ENCODE measurements around the gene LTBP4. TPM values are rescaled to one million over a fixed set of nuclear protein-coding genes. Genes with fewer than 3 reads are reported as not detected.
A peak's percentile ranks its signal among the peaks of the same experiment; 100 is the strongest.

The LTBP4 gene
- total and polyA plus RNA-seq, 10 donors = 26.5 to 197 (median 148) TPM

GRCh38 chr19:40597329-40597838 lies 3.8 kb upstream of the LTBP4 start:
- no peak for DNase-seq
- H3K4me1 ChIP-seq = peaks cover 33 to 65% (median 56%) of the 10 kb centered on the region in 6 donors
- TF ChIP-seq POLR2AphosphoS5 (IDR thresholded peaks at IDR 0.05) (no peak), POLR2A (IDR thresholded peaks at IDR 0.05) (no peak)
- intact Hi-C loops (cut with DNase I; ENCODE audit: low total_unique reads) = loop anchor here (10.0 kb wide), 1 partner anchor 63 kb away; no protein-coding TSS in a partner anchor
- H3K27me3 ChIP-seq (replicated peaks in 1 of 7) = peaks cover 0 to 82% (median 54%) of the 10 kb centered on the region in 7 donors
- H3K27ac ChIP-seq = no peak overlapping the region
- 8 to 22% (median 12%) methylated on average over 18 of the region's 18 CpGs for WGBS, 5 donors
- peak overlapping the region in 4 of 8 donors; percentile 15 to 60 (median 24) for H3K4me3 ChIP-seq
- H3K36me3 ChIP-seq = no peaks in the 10 kb centered on the region
- no peaks in the 10 kb centered on the region for H3K9me3 ChIP-seq

- peak; percentile 95 for DNase-seq
- intact Hi-C loops (cut with DNase I; ENCODE audit: low total_unique reads) = loop anchor here (10.0 kb wide), 1 partner anchor 64 kb away; no protein-coding TSS in a partner anchor
- no peaks in the 10 kb centered on the region for H3K9me3 ChIP-seq
- WGBS, 5 donors = 1 to 4% (median 3%) methylated on average over 30 to 46 of the region's 46 CpGs
- H3K4me1 ChIP-seq = peaks cover 37 to 74% (median 65%) of the 10 kb centered on the region in 6 donors
- no peak overlapping the region for H3K27ac ChIP-seq
- H3K4me3 ChIP-seq = peak overlapping the region in 1 of 8 donors; percentile 11
- H3K27me3 ChIP-seq (replicated peaks in 1 of 7) = peaks cover 0 to 91% (median 57%) of the 10 kb centered on the region in 7 donors
- no peaks in the 10 kb centered on the region for H3K36me3 ChIP-seq
- TF ChIP-seq POLR2A (IDR thresholded peaks at IDR 0.05) = no peak
- peak; percentile 52 to 59 (median 56) for TF ChIP-seq POLR2AphosphoS5 (IDR thresholded peaks at IDR 0.05)
- TF ChIP-seq CTCF (IDR thresholded peaks at IDR 0.05 in 8 of 11, conservative IDR thresholded peaks at IDR 0.05 in 3 of 11) = peak; percentile 92 to 98 (median 98)
These were observed 2.9 kb upstream of the LTBP4 start for GRCh38 chr19:40598121-40598917.

DNA sequence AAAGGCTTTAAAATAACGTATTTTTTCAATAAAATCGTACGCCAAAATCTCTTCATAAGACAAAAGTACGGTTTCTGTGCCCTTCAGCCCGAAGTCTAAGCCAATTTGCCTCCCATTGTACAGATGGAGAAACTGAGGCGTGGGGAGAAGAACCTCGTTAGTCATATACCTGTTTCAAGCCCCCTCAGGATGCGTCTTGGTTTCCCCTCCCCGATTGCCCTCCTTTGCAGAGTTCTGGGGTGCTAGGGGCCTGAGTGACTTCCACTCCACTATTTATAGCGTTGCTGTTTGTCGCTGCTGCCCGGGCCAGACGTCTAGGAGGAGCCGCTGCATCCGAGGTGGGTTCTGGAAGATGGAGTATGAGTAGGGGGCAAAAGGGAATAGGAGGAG lies 2.3 kb upstream of the LTBP4 start:
- intact Hi-C loops (cut with DNase I; ENCODE audit: low total_unique reads) = loop anchor here (10.0 kb wide), 1 partner anchor 64 kb away; no protein-coding TSS in a partner anchor

More for the DNA sequence above, 2.3 kb upstream of the LTBP4 start:
- TF ChIP-seq POLR2A (IDR thresholded peaks at IDR 0.05) = no peak
- TF ChIP-seq CTCF (IDR thresholded peaks at IDR 0.05 in 8 of 11, conservative IDR thresholded peaks at IDR 0.05 in 3 of 11) = peak in 4 of 11 experiments; percentile 4 to 37 (median 20)
- no peak for TF ChIP-seq POLR2AphosphoS5 (IDR thresholded peaks at IDR 0.05)
- Histone ChIP-seq H3K9me3 (no peaks in the 10 kb centered on the region), H3K27me3 (replicated peaks in 1 of 7) (peaks cover 0 to 97% (median 57%) of the 10 kb centered on the region in 7 donors), H3K36me3 (no peaks in the 10 kb centered on the region), H3K4me1 (peaks cover 38 to 80% (median 71%) of the 10 kb centered on the region in 6 donors), H3K4me3 (peak overlapping the region in 1 of 8 donors; percentile 75), H3K27ac (peak overlapping the region in 3 of 8 donors; percentile 16 to 69 (median 60))
- no peak for DNase-seq
- 7 to 12% (median 10%) methylated on average over 15 of the region's 15 CpGs for WGBS, 5 donors

Data from spleen (tissue), 11 donors.